GM03348 (cell line): Measurements from ENCODE around the gene DEGS1.

Experiments
- DNase-seq: peaks from one replicate; pipeline ENCODE4 v3.0.0; 2012; ENCODE audit warnings: low spot score

Gene DEGS1

GRCh38 chr1:224182866-224183590, at the start of gene DEGS1:
Gene DEGS1, plus strand, starts transcription at chr1:224183240. Its CDS starts 97 bp downstream, at chr1:224183337.
- peak; percentile 98 for DNase-seq

- no peak for DNase-seq
Measured at GRCh38 chr1:224133741-224134299, 49.2 kb upstream of the DEGS1 start.

- no peak for DNase-seq
Measured at GRCh38 chr1:224137518-224137917, 45.5 kb upstream of the DEGS1 start.

GRCh38 chr1:224138198-224138597, 44.8 kb upstream of the DEGS1 start:
- no peak for DNase-seq

- no peak for DNase-seq
Measured at GRCh38 chr1:224141693-224142092, 41.3 kb upstream of the DEGS1 start.

GRCh38 chr1:224149709-224150108, 33.3 kb upstream of the DEGS1 start:
- no peak for DNase-seq

GRCh38 chr1:224151117-224151516, 31.9 kb upstream of the DEGS1 start:
- DNase-seq: no peak

- no peak for DNase-seq
Measured at GRCh38 chr1:224157316-224157715, 25.7 kb upstream of the DEGS1 start.

- DNase-seq: no peak
Measured at GRCh38 chr1:224159541-224159940, 23.5 kb upstream of the DEGS1 start.

GRCh38 chr1:224160171-224160682, 22.8 kb upstream of the DEGS1 start:
- no peak for DNase-seq

- no peak for DNase-seq
Measured at GRCh38 chr1:224162768-224163167, 20.3 kb upstream of the DEGS1 start.

- DNase-seq: no peak
Measured at GRCh38 chr1:224163311-224163710, 19.7 kb upstream of the DEGS1 start.

- DNase-seq: peak; percentile 64
Measured at GRCh38 chr1:224168859-224169380, 14.1 kb upstream of the DEGS1 start.

- peak; percentile 10 for DNase-seq
Measured at GRCh38 chr1:224169718-224170270, 13.2 kb upstream of the DEGS1 start.

GRCh38 chr1:224170343-224170742, 12.7 kb upstream of the DEGS1 start:
- DNase-seq: no peak

GRCh38 chr1:224170748-224171478, 12.1 kb upstream of the DEGS1 start:
- peak; percentile 25 for DNase-seq

GRCh38 chr1:224172229-224172628, 10.8 kb upstream of the DEGS1 start:
- DNase-seq: no peak

- DNase-seq: no peak
Measured at GRCh38 chr1:224173523-224173922, 9.5 kb upstream of the DEGS1 start.

- DNase-seq: no peak
Measured at GRCh38 chr1:224175617-224176016, 7.4 kb upstream of the DEGS1 start.

GRCh38 chr1:224177356-224177999, 5.6 kb upstream of the DEGS1 start:
- DNase-seq: no peak

- no peak for DNase-seq
Measured at GRCh38 chr1:224178894-224179293, 4.1 kb upstream of the DEGS1 start.
